ENCODE results near the gene FZD4. TPM values are rescaled to one million over a fixed set of nuclear protein-coding genes. Genes with fewer than 3 reads are reported as not detected.

The FZD4 gene
- total RNA-seq, 1 donor from 2014 or later, result 57.4 TPM

GRCh38 chr11:86900162-86900561, 55.0 kb downstream of the FZD4 start:
- Histone ChIP-seq H3K27ac (no peak overlapping the region), H3K27me3 (no peaks in the 10 kb centered on the region), H3K4me1 (no peaks in the 10 kb centered on the region), H3K36me3 (no peaks in the 10 kb centered on the region), H3K4me3 (no peak overlapping the region), H3K9me3 (no peaks in the 10 kb centered on the region)
- TF ChIP-seq CTCF (IDR thresholded peaks at IDR 0.05), result no peak
- ATAC-seq (no peak), DNase-seq (no peak)
- intact Hi-C loops (cut with DNase I), result no loop called here

GRCh38 chr11:86898689-86899088, 56.5 kb downstream of the FZD4 start:
- H3K4me1 ChIP-seq, result no peaks in the 10 kb centered on the region
- H3K36me3 ChIP-seq, result no peaks in the 10 kb centered on the region
- TF ChIP-seq CTCF (IDR thresholded peaks at IDR 0.05), result no peak
- H3K9me3 ChIP-seq, result no peaks in the 10 kb centered on the region
- H3K4me3 ChIP-seq, result no peak overlapping the region
- ATAC-seq (no peak), DNase-seq (no peak)
- H3K27ac ChIP-seq, result no peak overlapping the region
- H3K27me3 ChIP-seq, result no peaks in the 10 kb centered on the region
- intact Hi-C loops (cut with DNase I), result no loop called here

GRCh38 chr11:86896441-86896841, 58.8 kb downstream of the FZD4 start:
- TF ChIP-seq CTCF (IDR thresholded peaks at IDR 0.05), result no peak
- H3K9me3 ChIP-seq, result no peaks in the 10 kb centered on the region
- no peak overlapping the region for H3K27ac ChIP-seq
- DNase-seq (no peak), ATAC-seq (no peak)
- H3K4me3 ChIP-seq, result no peak overlapping the region
- no peaks in the 10 kb centered on the region for H3K36me3 ChIP-seq
- intact Hi-C loops (cut with DNase I), result no loop called here
- H3K4me1 ChIP-seq, result no peaks in the 10 kb centered on the region
- no peaks in the 10 kb centered on the region for H3K27me3 ChIP-seq

Other genes with a start within 250 kb of the FZD4 start
- 100 TPM for gene PRSS23, start 154.9 kb downstream of the FZD4 start, total RNA-seq
- gene TMEM135, start 82.5 kb upstream of the FZD4 start, total RNA-seq, result 24.5 TPM